ENCODE data around the gene NTMT2.
A peak's percentile ranks its signal among the peaks of the same experiment; 100 is the strongest.
"Not testable (repeated sequence)": the region's sequence is repeated elsewhere in the genome, so short reads cannot be mapped to it uniquely, and the experiment has no call there.

The NTMT2 gene

GRCh38 chr1:170145770-170146676 is at the start of gene NTMT2:
NTMT2 (plus strand) TSS chr1:170145959; CDS start chr1:170146108, 149 bp downstream.
- no peak for DNase-seq

DNA sequence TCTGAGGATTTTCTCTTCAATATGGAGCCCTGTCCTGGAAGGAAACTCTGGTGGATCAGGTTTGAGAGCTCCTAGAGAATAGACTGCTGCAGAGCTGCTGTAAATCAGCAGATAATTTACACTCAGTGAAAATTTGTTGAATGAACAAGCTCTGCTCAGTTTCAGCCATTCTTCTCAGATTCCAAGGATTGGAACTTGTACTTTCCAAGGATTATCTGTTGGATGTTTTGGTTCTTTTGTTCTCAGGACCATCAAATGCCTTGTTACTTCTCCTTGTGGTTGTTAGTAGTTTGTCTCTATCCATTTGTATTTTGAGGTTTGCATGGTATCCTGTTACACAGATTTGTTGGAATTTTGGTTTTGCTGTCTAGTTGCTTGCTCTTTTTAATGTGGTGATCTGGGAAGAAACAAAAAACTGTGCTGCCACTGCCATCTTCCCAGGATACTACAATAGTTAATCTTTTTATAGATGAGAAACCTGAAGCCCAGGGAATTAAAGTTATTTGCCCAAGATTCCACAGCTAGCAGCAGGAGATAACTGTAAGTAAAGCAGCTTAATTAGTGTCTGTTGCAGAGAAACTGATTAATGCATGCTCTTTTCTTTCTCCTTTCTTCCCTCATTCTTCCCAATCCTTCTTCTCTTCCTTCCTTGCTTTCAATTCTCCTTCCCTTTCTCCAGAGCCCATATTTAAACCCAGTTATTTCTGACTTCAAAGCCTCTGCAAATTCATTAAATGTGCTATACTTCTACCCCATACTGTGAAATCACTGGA is 49.6 kb upstream of the NTMT2 start:
- no peak for DNase-seq

- DNase-seq, result no peak
These were observed 48.9 kb upstream of the NTMT2 start for GRCh38 chr1:170096806-170097340.

DNA sequence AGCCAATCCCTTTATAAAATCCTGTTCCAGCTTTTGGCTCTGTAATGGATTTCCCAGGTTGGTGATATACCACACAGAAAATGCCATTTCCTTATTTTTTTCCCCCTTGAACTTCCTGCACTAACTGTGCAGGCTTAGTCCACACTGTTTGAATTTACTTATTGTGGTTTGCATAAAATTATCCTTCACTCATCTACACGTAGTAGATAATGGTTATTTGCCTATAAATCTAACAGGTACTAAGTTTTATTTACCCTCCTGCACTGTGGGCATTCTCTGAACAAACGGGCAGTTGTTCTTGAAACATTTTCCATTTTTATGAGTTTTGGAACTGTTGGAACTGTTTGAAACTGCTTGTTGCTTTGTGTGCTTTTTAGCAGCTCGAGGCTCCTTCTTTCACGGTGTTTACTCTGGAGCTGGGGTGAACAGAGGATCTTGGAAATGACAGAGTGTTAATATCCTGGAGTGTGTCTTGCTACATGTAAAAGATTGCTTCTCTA is 48.3 kb upstream of the NTMT2 start:
- no peak for DNase-seq

DNA sequence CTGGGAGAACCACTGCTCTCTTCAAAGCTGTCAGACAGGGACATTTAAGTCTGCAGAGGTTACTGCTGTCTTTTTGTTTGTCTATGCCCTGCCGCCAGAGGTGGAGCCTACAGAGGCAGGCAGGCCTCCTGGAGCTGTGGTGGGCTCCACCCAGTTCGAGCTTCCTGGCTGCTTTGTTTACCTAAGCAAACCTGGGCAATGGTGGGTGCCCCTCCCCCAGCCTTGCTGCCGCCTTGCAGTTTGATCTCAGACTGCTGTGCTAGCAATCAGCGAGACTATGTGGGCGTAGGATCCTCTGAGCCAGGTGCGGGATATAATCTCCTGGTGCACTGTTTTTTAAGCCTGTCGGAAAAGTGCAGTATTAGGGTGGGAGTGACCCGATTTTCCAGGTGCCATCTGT is 32.6 kb upstream of the NTMT2 start:
- DNase-seq, result not testable (repeated sequence)

GRCh38 chr1:170114906-170115305 is 30.9 kb upstream of the NTMT2 start:
- DNase-seq, result peak; percentile 15

DNA sequence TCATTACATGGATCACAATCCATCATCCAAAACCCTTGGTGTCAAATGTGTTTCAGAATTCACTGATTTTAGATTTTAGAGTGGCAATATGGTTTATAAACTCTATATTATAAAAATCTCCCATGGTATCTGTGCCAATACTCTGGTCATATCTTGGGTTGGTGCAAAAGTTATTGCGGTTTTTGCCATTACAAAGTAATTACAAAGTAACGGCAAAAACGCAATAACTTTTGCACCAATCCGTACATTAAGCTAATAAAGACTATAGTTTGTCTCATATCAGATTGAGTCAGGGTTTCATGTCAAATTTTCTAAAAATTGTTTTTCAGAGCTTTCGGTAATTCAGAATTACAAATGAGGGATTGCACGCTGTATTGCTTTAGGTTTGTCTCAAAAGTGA is 23.4 kb upstream of the NTMT2 start:
- DNase-seq, result no peak

- no peak for DNase-seq
These were observed 20.5 kb upstream of the NTMT2 start for GRCh38 chr1:170125269-170125668.

DNA sequence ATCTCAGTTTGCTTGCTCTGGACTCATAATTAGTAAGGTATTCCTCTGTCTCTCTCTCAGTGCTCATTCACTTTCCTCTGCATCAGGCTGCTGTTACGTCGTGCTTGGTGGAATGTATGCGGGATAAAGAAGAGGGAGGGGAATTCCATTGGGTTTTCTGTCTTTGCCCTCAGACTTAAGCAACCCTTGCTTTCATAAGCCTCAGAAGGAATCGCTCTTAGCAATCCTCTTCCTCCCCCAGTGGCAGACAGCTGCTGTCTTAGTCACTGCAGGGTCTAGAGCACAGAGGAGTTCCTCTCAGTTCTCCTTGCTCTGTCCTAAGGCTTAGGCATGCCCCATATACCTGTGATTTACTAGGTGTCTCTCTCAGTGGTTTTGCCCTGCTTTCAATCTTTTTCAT is 19.1 kb upstream of the NTMT2 start:
- DNase-seq, result peak; percentile 94

GRCh38 chr1:170131450-170131849 is 14.3 kb upstream of the NTMT2 start:
- DNase-seq, result no peak

GRCh38 chr1:170131984-170132383 is 13.8 kb upstream of the NTMT2 start:
- no peak for DNase-seq

GRCh38 chr1:170133766-170134495 is 11.8 kb upstream of the NTMT2 start:
- DNase-seq, result peak; percentile 9

DNA sequence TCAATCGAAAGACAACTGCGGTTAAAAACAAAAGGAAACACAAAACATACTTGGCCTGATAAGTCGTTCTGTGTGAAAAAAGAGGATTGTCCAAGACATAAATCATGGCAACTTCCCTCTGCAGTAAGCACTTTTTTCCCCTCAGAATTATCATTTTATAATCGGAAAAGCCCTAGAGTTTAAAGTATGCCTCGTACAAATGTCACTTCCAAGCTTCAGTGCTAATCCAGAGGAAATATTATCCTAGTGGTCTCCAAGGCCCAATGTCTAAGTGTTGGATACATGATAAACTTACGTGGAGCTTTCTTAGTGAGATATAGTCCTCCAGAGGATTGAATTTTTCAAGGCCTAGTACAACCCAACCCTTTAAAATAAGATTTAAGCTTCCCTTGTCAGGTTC is 11.2 kb upstream of the NTMT2 start:
- no peak for DNase-seq

DNA sequence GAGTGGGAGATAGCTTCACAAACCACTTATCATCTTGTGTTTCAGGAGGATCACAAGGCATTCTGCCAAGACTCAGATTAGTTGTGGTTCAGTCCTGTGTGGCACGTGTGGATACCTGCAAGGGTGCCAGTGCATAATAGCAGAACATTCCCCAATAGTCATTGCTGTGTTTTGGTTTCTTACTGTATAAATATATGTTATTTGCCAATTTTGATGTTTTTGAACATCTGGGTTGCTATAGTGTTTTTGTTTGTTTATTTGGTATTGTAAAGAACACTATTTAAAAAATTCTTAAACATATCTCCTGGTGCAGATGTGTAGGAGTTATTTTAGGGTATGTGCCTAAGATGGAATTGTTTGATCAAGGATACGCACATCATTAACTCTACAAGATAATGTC is 5.4 kb upstream of the NTMT2 start:
- DNase-seq, result no peak

GRCh38 chr1:170145061-170145460 is 698 bp upstream of the NTMT2 start:
- no peak for DNase-seq

GRCh38 chr1:170146720-170147263 is 1.0 kb downstream of the NTMT2 start:
- DNase-seq, result no peak

GRCh38 chr1:170149241-170149640 is 3.5 kb downstream of the NTMT2 start:
- no peak for DNase-seq

- no peak for DNase-seq
These were observed 4.3 kb downstream of the NTMT2 start for GRCh38 chr1:170150016-170150415.

- no peak for DNase-seq
These were observed 5.2 kb downstream of the NTMT2 start for GRCh38 chr1:170150921-170151320.

- no peak for DNase-seq
These were observed 7.7 kb downstream of the NTMT2 start for GRCh38 chr1:170153417-170153816.

GRCh38 chr1:170155055-170155454 is 9.3 kb downstream of the NTMT2 start:
- no peak for DNase-seq

DNA sequence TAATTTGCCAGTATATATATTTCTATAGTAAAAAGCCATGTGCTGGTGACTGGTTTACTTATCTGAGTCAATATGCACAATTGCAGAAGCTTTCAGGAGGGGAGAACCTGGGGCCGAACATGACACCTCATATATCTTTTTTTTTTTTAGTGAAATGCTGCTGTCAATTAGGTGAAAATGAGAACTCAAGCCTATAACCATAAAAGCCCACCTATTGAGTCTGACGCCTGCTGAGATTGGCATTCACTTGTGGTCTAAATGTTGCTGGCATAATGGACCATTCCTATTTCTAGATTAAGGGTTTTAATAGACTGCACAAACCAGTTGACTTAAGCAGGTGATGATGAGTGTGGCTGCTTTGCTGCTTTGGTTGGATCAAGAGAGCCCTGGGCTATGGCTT is 10.8 kb downstream of the NTMT2 start:
- no peak for DNase-seq

DNA sequence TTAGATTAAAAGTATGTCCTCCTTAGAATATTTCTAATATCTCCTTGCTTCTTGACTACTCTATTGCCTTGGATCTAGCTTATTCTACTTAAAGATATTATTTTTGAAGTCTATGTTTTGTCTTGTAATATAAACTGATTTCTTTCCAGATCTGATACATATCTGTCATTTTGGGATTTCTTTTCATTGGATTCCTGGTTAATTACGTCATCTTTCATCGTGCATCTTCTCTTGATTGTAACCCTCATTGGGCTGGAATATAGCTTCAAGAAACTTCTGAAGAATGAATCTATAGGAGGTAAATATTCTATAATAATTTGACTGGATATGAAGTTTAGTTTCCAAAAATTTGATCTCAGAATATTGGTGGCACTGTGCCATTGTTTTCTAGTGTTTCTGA is 12.1 kb downstream of the NTMT2 start:
- no peak for DNase-seq

Measured in HCEC 1CT (cell line).